GM15510 (cell line): ENCODE results near the gene UBR1.

Experiments
- POLR2A ChIP-seq: IDR thresholded peaks from 3 replicates; pipeline ENCODE4 v1.6.1; 2011; ENCODE audit warnings: borderline replicate concordance; ENCODE audit not compliant: insufficient read length; ENCODE audit errors: extremely low read depth

UBR1 gene

GRCh38 chr15:42940527-42940926 lies 165.3 kb downstream of the UBR1 start:
- TF ChIP-seq POLR2A, result no peak

- TF ChIP-seq POLR2A, result no peak
Measured at GRCh38 chr15:42939841-42940240, 166.0 kb downstream of the UBR1 start.

- TF ChIP-seq POLR2A, result no peak
Measured at GRCh38 chr15:42937143-42937542, 168.7 kb downstream of the UBR1 start.

- TF ChIP-seq POLR2A, result no peak
Measured at GRCh38 chr15:42933886-42934667, 171.8 kb downstream of the UBR1 start.

GRCh38 chr15:42932833-42933515 lies 172.9 kb downstream of the UBR1 start:
- TF ChIP-seq POLR2A, result no peak

- no peak for TF ChIP-seq POLR2A
Measured at GRCh38 chr15:42931702-42932486, 173.9 kb downstream of the UBR1 start.

GRCh38 chr15:42929306-42929848 lies 176.5 kb downstream of the UBR1 start:
- TF ChIP-seq POLR2A, result no peak

- TF ChIP-seq POLR2A, result no peak
Measured at GRCh38 chr15:42921342-42921731, 184.5 kb downstream of the UBR1 start.

- TF ChIP-seq POLR2A, result peak; percentile 76
Measured at GRCh38 chr15:42920519-42921341, 185.1 kb downstream of the UBR1 start, which contains the start of gene TTBK2. Gene TTBK2, minus strand, starts transcription at chr15:42920778. Its CDS starts 42,161 bp downstream, at chr15:42878617.

GRCh38 chr15:42919799-42920518 lies 185.9 kb downstream of the UBR1 start:
- TF ChIP-seq POLR2A, result no peak

GRCh38 chr15:42919308-42919707 lies 186.5 kb downstream of the UBR1 start:
- TF ChIP-seq POLR2A, result no peak

GRCh38 chr15:42918047-42918446 lies 187.8 kb downstream of the UBR1 start:
- no peak for TF ChIP-seq POLR2A

- no peak for TF ChIP-seq POLR2A
Measured at GRCh38 chr15:42915654-42916315, 190.1 kb downstream of the UBR1 start.
